Measurements from ENCODE around the gene FUNDC1.

The FUNDC1 gene

GRCh38 chrX:44480591-44480990, 62.1 kb downstream of the FUNDC1 start:
- no peak for DNase-seq (ENCODE audit: low read depth in 3 of 3)

GRCh38 chrX:44474410-44474809, 68.2 kb downstream of the FUNDC1 start:
- no peak for DNase-seq (ENCODE audit: low read depth in 3 of 3)
